ENCODE data around the gene MTERF2. TPM values are rescaled to one million over a fixed set of nuclear protein-coding genes. Genes with fewer than 3 reads are reported as not detected.

MTERF2 gene
- total RNA-seq, 1 experiment from 2014 or later, result 7.8 TPM

DNA sequence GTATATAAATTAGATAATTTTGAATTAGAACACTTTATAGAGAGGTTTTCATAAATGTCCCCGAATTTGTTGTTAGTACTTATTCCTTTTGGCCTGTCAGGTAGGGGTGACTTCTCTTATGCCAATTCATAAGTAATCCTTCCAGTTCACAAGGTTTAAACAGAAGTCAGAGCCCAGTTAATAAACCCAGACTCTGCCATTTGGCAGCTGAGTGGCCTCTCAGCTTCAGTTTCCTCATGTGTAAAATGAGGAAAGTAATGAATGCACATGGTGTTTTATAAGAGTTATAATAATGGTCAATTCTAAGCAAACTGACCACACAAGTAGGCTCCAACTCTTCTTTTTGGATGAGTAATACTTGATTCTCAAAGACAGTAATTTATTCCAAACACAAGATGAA is 10.3 kb downstream of the MTERF2 start (continued):
- TF ChIP-seq, protein P1, sequence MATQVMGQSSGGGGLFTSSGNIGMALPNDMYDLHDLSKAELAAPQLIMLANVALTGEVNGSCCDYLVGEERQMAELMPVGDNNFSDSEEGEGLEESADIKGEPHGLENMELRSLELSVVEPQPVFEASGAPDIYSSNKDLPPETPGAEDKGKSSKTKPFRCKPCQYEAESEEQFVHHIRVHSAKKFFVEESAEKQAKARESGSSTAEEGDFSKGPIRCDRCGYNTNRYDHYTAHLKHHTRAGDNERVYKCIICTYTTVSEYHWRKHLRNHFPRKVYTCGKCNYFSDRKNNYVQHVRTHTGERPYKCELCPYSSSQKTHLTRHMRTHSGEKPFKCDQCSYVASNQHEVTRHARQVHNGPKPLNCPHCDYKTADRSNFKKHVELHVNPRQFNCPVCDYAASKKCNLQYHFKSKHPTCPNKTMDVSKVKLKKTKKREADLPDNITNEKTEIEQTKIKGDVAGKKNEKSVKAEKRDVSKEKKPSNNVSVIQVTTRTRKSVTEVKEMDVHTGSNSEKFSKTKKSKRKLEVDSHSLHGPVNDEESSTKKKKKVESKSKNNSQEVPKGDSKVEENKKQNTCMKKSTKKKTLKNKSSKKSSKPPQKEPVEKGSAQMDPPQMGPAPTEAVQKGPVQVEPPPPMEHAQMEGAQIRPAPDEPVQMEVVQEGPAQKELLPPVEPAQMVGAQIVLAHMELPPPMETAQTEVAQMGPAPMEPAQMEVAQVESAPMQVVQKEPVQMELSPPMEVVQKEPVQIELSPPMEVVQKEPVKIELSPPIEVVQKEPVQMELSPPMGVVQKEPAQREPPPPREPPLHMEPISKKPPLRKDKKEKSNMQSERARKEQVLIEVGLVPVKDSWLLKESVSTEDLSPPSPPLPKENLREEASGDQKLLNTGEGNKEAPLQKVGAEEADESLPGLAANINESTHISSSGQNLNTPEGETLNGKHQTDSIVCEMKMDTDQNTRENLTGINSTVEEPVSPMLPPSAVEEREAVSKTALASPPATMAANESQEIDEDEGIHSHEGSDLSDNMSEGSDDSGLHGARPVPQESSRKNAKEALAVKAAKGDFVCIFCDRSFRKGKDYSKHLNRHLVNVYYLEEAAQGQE (IDR thresholded peaks at IDR 0.05; ENCODE audit: low read depth), result no peak
- TF ChIP-seq SIN3A (IDR thresholded peaks at IDR 0.05; ENCODE audit: low read depth) (no peak), JUND (IDR thresholded peaks at IDR 0.05) (no peak)

GRCh38 chr12:106975993-106976658 is 10.8 kb downstream of the MTERF2 start:
- ATAC-seq, result no peak
- no peak overlapping the region for H3K4me2 ChIP-seq (ENCODE audit: low read length)

More at GRCh38 chr12:106975993-106976658, 10.8 kb downstream of the MTERF2 start:
- no TSS peak for BruUV-seq (replicated peaks)
- Histone ChIP-seq H3K36me3 (ENCODE audit: control insufficient read depth in 1 of 2, insufficient read depth in 2 of 2, low read length in 2 of 2) (peaks cover 0 to 7% of the 10 kb centered on the region in 2 experiments; a peak in 3 of 4 replicates), H3K79me2 (ENCODE audit: insufficient read depth, low read length) (no peaks in the 10 kb centered on the region), H3K9me3 (ENCODE audit: control insufficient read depth in 1 of 2, insufficient read depth in 1 of 2, low read depth in 1 of 2, low read length in 2 of 2) (no peaks in the 10 kb centered on the region), H3K9ac (ENCODE audit: low read length) (no peak overlapping the region), H3K4me1 (ENCODE audit: control insufficient read depth in 1 of 2, insufficient read depth in 2 of 2, low read length in 2 of 2) (peaks cover 3 to 5% of the 10 kb centered on the region in 2 experiments; a peak in 2 of 4 replicates), H4K20me1 (ENCODE audit: insufficient read depth) (no peaks in the 10 kb centered on the region), H2AFZ (ENCODE audit: low read depth, low read length, poor library complexity, severe bottlenecking) (no peak overlapping the region), H3K27ac (ENCODE audit: low read depth, low read length) (no peak overlapping the region), H3K9me2 (ENCODE audit: insufficient read depth) (no peaks in the 10 kb centered on the region), H3K4me3 (replicated peaks in 1 of 2; ENCODE audit: low read depth in 1 of 2, low read length in 2 of 2) (no peak overlapping the region), H3K27me3 (ENCODE audit: insufficient read depth, low read length) (no peaks in the 10 kb centered on the region)
- RAD21 ChIA-PET (ENCODE audit: low non-redundant PET in 1 of 2, low total read pairs in 2 of 2, uncharacterized antibody in 2 of 2, unreplicated experiment in 2 of 2), result no interaction called here
- CTCF ChIA-PET, result interaction anchor here (0.7 kb wide), 1 partner anchor 21 kb away, joined by 3 read pairs; the partner anchor contains the start of gene TMEM263
- TF ChIP-seq SIN3A (IDR thresholded peaks at IDR 0.05; ENCODE audit: low read depth), result no peak
- TF ChIP-seq YY1 (IDR thresholded peaks at IDR 0.05; ENCODE audit: extremely low read depth, insufficient replicate concordance, low read depth, low read length), result no peak
- no peak for TF ChIP-seq TCF7L2 (IDR thresholded peaks at IDR 0.05; ENCODE audit: borderline replicate concordance, extremely low read depth, insufficient read depth, insufficient read length)
- TF ChIP-seq POLR2A (IDR thresholded peaks at IDR 0.05; ENCODE audit: borderline replicate concordance, extremely low read depth, insufficient read depth, insufficient read length), result no peak
- TF ChIP-seq, protein P2, sequence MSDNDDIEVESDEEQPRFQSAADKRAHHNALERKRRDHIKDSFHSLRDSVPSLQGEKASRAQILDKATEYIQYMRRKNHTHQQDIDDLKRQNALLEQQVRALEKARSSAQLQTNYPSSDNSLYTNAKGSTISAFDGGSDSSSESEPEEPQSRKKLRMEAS (IDR thresholded peaks at IDR 0.05), result no peak
- intact Hi-C loops (cut with micrococcal nuclease), result no loop called here
- no peak for DNase-seq (ENCODE audit: low read depth, low spot score)
- POLR2A ChIA-PET, result interaction anchor here (0.7 kb wide), 1 partner anchor 10 kb away, joined by 5 read pairs; no protein-coding TSS in a partner anchor
